ENCODE results near the gene DMD. TPM values are rescaled to one million over a fixed set of nuclear protein-coding genes. Genes with fewer than 3 reads are reported as not detected.

The DMD gene
- total and polyA plus RNA-seq, 2 donors (not counting 1 experiment from before 2014, with no cell fraction given): 5.1 to 7.2 TPM

DNA sequence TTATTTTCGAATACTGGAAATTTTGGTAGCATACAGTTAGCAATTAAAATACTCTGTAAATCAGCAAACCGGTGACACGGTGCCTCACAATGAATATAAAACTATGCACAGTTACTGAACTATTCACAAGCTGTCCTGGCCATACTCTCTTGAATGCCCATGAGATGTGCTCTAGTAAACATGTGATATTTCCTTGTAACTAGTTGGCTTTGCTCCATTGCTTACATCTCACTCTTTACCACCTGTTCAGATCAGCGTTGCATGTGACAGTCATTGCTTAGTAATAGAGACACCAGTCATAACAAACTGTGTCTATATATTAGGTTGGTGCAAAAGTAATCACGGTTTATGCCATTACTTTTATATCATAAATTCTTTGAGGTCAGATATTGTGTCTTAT is 1241.6 kb downstream of the DMD start:
- Histone ChIP-seq H3K9ac (ENCODE audit: insufficient read depth, low read length) (no peak overlapping the region), H2AFZ (ENCODE audit: low read length) (no peak overlapping the region), H3K27ac (ENCODE audit: insufficient read depth, low read length) (no peak overlapping the region), H3K4me3 (replicated peaks in 1 of 4; ENCODE audit: control extremely low read depth in 1 of 4, insufficient read depth in 1 of 4, low read depth in 3 of 4, low read length in 4 of 4) (no peak overlapping the region), H3K36me3 (ENCODE audit: control insufficient read depth, insufficient read depth, low read length) (no peaks in the 10 kb centered on the region), H3K9me3 (ENCODE audit: control insufficient read depth, insufficient read depth, low read depth, low read length) (no peaks in the 10 kb centered on the region), H3K4me1 (ENCODE audit: control insufficient read depth, extremely low read depth, insufficient read depth, low read length) (no peaks in the 10 kb centered on the region), H3K79me2 (ENCODE audit: control insufficient read depth, insufficient read depth, low read length) (no peaks in the 10 kb centered on the region), H4K20me1 (ENCODE audit: control insufficient read depth, extremely low read depth, insufficient read depth, low read length) (no peaks in the 10 kb centered on the region), H3K4me2 (ENCODE audit: extremely low read depth, insufficient read depth, low read length) (no peak overlapping the region), H3K27me3 (ENCODE audit: control insufficient read depth, insufficient read depth, low read length) (no peaks in the 10 kb centered on the region)
- DNase-seq (ENCODE audit: low read depth in 2 of 2): no peak
- TF ChIP-seq EZH2 (IDR thresholded peaks at IDR 0.05; ENCODE audit: low read length, missing control alignments): no peak
- TF ChIP-seq, protein P1, sequence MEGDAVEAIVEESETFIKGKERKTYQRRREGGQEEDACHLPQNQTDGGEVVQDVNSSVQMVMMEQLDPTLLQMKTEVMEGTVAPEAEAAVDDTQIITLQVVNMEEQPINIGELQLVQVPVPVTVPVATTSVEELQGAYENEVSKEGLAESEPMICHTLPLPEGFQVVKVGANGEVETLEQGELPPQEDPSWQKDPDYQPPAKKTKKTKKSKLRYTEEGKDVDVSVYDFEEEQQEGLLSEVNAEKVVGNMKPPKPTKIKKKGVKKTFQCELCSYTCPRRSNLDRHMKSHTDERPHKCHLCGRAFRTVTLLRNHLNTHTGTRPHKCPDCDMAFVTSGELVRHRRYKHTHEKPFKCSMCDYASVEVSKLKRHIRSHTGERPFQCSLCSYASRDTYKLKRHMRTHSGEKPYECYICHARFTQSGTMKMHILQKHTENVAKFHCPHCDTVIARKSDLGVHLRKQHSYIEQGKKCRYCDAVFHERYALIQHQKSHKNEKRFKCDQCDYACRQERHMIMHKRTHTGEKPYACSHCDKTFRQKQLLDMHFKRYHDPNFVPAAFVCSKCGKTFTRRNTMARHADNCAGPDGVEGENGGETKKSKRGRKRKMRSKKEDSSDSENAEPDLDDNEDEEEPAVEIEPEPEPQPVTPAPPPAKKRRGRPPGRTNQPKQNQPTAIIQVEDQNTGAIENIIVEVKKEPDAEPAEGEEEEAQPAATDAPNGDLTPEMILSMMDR (conservative IDR thresholded peaks at IDR 0.05 in 1 of 2, IDR thresholded peaks at IDR 0.05 in 1 of 2; ENCODE audit: low read depth in 1 of 2, low read length in 2 of 2): no peak

DNA sequence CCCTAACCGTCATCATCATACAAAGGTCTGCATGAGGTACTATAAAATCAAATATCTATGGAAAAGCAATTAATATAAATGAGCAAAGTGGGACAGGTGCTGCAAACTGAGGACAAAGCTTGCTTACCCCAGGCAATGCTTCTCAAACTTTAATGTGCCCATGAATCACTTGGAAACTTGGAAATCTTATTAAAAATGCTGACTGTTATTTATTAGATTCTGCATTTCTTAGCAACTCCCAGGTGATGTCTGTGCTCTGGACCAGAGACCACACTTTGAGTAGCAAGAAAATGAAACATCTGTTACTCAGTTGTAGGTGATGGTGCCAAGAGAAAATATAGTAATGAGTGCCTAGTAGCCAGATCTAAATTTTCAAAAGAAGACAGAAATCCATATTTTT is 1249.1 kb downstream of the DMD start:
- TF ChIP-seq, protein P1 (conservative IDR thresholded peaks at IDR 0.05 in 1 of 2, IDR thresholded peaks at IDR 0.05 in 1 of 2; ENCODE audit: low read depth in 1 of 2, low read length in 2 of 2): no peak
- Histone ChIP-seq H4K20me1 (ENCODE audit: control insufficient read depth, extremely low read depth, insufficient read depth, low read length) (no peaks in the 10 kb centered on the region), H3K9ac (ENCODE audit: insufficient read depth, low read length) (no peak overlapping the region), H3K4me3 (replicated peaks in 1 of 4; ENCODE audit: control extremely low read depth in 1 of 4, insufficient read depth in 1 of 4, low read depth in 3 of 4, low read length in 4 of 4) (no peak overlapping the region), H2AFZ (ENCODE audit: low read length) (no peak overlapping the region), H3K4me1 (ENCODE audit: control insufficient read depth, extremely low read depth, insufficient read depth, low read length) (no peaks in the 10 kb centered on the region), H3K79me2 (ENCODE audit: control insufficient read depth, insufficient read depth, low read length) (no peaks in the 10 kb centered on the region), H3K27me3 (ENCODE audit: control insufficient read depth, insufficient read depth, low read length) (no peaks in the 10 kb centered on the region), H3K36me3 (ENCODE audit: control insufficient read depth, insufficient read depth, low read length) (no peaks in the 10 kb centered on the region), H3K27ac (ENCODE audit: insufficient read depth, low read length) (no peak overlapping the region), H3K4me2 (ENCODE audit: extremely low read depth, insufficient read depth, low read length) (no peak overlapping the region), H3K9me3 (ENCODE audit: control insufficient read depth, insufficient read depth, low read depth, low read length) (no peaks in the 10 kb centered on the region)
- DNase-seq (ENCODE audit: low read depth in 2 of 2): no peak

DNA sequence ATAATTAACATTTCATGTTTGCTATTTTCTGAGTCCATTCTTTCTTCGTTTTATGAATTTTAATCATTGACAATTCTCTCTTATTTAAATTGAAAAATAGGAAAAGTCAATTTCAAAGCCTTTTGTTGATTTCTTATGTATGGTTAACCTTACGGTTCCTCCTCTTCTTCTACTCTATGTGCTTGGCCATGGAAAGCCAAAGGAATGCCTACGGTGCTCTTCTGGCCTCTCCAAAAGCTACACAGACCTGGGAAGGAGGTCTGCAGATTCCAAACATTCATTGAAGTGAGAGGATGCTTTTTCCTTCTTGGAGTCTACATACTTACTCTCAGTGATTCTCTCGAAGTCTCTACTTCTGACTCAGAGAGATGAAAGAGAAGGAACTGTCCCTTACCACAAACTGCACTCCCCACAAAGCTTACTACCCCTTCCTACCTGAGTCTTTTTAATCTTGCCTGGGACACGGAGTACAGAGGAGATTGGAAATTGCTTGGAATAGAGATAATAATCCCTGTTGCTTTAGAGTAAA is 1276.4 kb downstream of the DMD start:
- no peak for DNase-seq (ENCODE audit: low read depth in 2 of 2)
- no peak overlapping the region for H3K4me3 ChIP-seq (replicated peaks in 1 of 4; ENCODE audit: control extremely low read depth in 1 of 4, insufficient read depth in 1 of 4, low read depth in 3 of 4, low read length in 4 of 4)
- no peaks in the 10 kb centered on the region for H4K20me1 ChIP-seq (ENCODE audit: control insufficient read depth, extremely low read depth, insufficient read depth, low read length)
- no peaks in the 10 kb centered on the region for H3K4me1 ChIP-seq (ENCODE audit: control insufficient read depth, extremely low read depth, insufficient read depth, low read length)
- H3K36me3 ChIP-seq (ENCODE audit: control insufficient read depth, insufficient read depth, low read length): no peaks in the 10 kb centered on the region
- H3K79me2 ChIP-seq (ENCODE audit: control insufficient read depth, insufficient read depth, low read length): no peaks in the 10 kb centered on the region
- no peaks in the 10 kb centered on the region for H3K9me3 ChIP-seq (ENCODE audit: control insufficient read depth, insufficient read depth, low read depth, low read length)
- no peak overlapping the region for H2AFZ ChIP-seq (ENCODE audit: low read length)
- no peaks in the 10 kb centered on the region for H3K27me3 ChIP-seq (ENCODE audit: control insufficient read depth, insufficient read depth, low read length)
- no peak overlapping the region for H3K27ac ChIP-seq (ENCODE audit: insufficient read depth, low read length)
- TF ChIP-seq, protein P1 (conservative IDR thresholded peaks at IDR 0.05 in 1 of 2, IDR thresholded peaks at IDR 0.05 in 1 of 2; ENCODE audit: low read depth in 1 of 2, low read length in 2 of 2): no peak
- TF ChIP-seq EZH2 (IDR thresholded peaks at IDR 0.05; ENCODE audit: low read length, missing control alignments): no peak
- H3K4me2 ChIP-seq (ENCODE audit: extremely low read depth, insufficient read depth, low read length): no peak overlapping the region
- no peak overlapping the region for H3K9ac ChIP-seq (ENCODE audit: insufficient read depth, low read length)
